ENCODE data around the gene EYS.

GRCh38 chr6:64750910-64751309 is 956.1 kb downstream of the EYS start:
- no peak for TF ChIP-seq CTCF (IDR thresholded peaks at IDR 0.05; ENCODE audit: low read depth, low read length, poor library complexity, severe bottlenecking)
- TF ChIP-seq EZH2phosphoT487 (IDR thresholded peaks at IDR 0.05; ENCODE audit: borderline replicate concordance, low read length): no peak
